ENCODE measurements around the gene CWC25.
"Not testable (repeated sequence)": the region's sequence is repeated elsewhere in the genome, so short reads cannot be mapped to it uniquely, and the experiment has no call there.

CWC25 gene

GRCh38 chr17:38852771-38853291, 27.7 kb upstream of the CWC25 start:
- peak; percentile 51 for DNase-seq

GRCh38 chr17:38851434-38851833, 26.3 kb upstream of the CWC25 start:
- no peak for DNase-seq

GRCh38 chr17:38850374-38850773, 25.3 kb upstream of the CWC25 start:
- no peak for DNase-seq

GRCh38 chr17:38848939-38849605, 24.0 kb upstream of the CWC25 start:
- no peak for DNase-seq

GRCh38 chr17:38848557-38848891, 23.4 kb upstream of the CWC25 start:
- DNase-seq, result no peak

GRCh38 chr17:38844261-38844757, 19.2 kb upstream of the CWC25 start:
- DNase-seq, result peak; percentile 77

GRCh38 chr17:38825762-38826247, 684 bp upstream of the CWC25 start:
- DNase-seq, result no peak

- no peak for DNase-seq
Observed at GRCh38 chr17:38815576-38816193, 9.4 kb downstream of the CWC25 start.

GRCh38 chr17:38809828-38810227, 15.3 kb downstream of the CWC25 start:
- no peak for DNase-seq

GRCh38 chr17:38800237-38800760, 24.8 kb downstream of the CWC25 start:
- DNase-seq, result no peak

- DNase-seq, result peak; percentile 99
Observed at GRCh38 chr17:38799501-38800236, 25.5 kb downstream of the CWC25 start, which contains the start of gene PIP4K2B. PIP4K2B (minus strand) TSS chr17:38799556; CDS start chr17:38799424, 132 bp downstream.

GRCh38 chr17:38798614-38799500, 26.3 kb downstream of the CWC25 start:
- peak; percentile 75 for DNase-seq

GRCh38 chr17:38797828-38798227, 27.3 kb downstream of the CWC25 start:
- no peak for DNase-seq

GRCh38 chr17:38797158-38797490, 28.0 kb downstream of the CWC25 start:
- DNase-seq, result no peak

GRCh38 chr17:38796451-38797157, 28.5 kb downstream of the CWC25 start:
- no peak for DNase-seq

- DNase-seq, result peak; percentile 12
Observed at GRCh38 chr17:38794221-38794620, 30.9 kb downstream of the CWC25 start.

GRCh38 chr17:38791162-38791561, 34.0 kb downstream of the CWC25 start:
- no peak for DNase-seq

- not testable (repeated sequence) for DNase-seq
Observed at GRCh38 chr17:38790148-38790707, 34.9 kb downstream of the CWC25 start.

GRCh38 chr17:38789185-38789584, 35.9 kb downstream of the CWC25 start:
- peak; percentile 68 for DNase-seq

GRCh38 chr17:38787999-38788398, 37.1 kb downstream of the CWC25 start:
- DNase-seq, result not testable (repeated sequence)

GRCh38 chr17:38786372-38786771, 38.7 kb downstream of the CWC25 start:
- no peak for DNase-seq
